HG03039 (cell line): ENCODE measurements around the gene NR4A3.
A peak's percentile ranks its signal among the peaks of the same experiment; 100 is the strongest.
"Not testable (repeated sequence)": the region's sequence is repeated elsewhere in the genome, so short reads cannot be mapped to it uniquely, and the experiment has no call there.

ENCODE experiments used
- ATAC-seq: cut with Tn5 transposase; IDR thresholded peaks from one replicate; pipeline ENCODE4 v1.9.1; 2021; ENCODE audit warnings: mild to moderate bottlenecking, moderate library complexity; ENCODE audit not compliant: unreplicated experiment

The NR4A3 gene

DNA sequence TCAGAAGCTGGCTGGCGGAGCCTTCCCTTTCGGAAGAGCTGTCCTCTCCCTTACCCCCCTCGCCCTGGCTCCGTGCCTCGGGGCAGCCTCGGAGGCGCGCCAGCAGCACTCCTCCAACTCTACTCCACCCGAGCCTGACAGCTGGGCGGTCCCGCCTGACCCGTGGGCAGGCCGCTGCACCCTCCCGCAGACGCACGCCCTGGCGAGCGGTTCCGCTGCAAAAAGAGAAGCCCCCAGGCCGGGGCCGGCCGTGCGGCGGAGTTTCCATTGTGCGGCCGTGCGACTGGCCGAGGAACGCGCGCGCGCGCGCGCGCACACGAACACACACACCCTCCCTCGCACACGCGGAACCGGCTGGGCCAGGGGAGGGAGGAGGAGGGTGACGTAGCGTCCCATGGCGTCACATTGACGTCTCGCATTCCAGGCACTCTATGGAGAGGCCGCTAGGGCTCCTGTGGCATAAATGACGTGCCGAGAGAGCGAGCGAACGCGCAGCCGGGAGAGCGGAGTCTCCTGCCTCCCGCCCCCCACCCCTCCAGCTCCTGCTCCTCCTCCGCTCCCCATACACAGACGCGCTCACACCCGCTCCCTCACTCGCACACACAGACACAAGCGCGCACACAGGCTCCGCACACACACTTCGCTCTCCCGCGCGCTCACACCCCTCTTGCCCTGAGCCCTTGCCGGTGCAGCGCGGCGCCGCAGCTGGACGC, at the start of gene NR4A3:
Gene NR4A3 (plus strand): TSS at position 490 of the 713 bp plus-strand sequence. CDS start 6,158 bp downstream, outside the sequence.
- ATAC-seq: peak; percentile 24

DNA sequence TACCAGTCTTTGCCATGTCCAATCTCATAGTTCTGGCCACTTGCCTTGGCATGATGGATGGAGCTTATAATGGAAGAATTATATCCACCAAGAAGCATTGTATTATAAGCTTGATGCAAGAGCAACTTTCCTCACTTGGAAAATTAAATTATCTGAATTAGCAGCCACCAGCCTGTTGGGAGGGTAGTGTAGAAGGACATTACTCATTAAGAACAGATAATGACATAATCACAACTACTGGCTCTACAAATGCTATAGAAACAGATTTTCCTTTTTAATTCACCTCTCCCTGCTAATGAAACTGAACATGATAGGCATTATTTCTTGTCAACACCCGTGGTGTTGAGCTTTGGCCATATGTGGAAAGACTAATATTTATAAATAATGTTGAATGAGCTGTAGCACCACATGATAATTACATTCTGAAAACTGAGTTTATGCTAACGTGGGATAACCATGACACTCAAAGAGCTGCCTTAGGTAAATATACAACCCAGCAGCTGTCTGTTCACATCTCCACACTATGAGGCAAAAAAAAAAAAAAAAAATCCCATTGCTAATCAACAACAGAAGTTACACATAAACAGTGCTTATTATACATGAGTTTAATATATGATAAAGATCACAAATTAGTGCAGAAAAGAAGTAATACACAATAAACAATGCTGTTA, 48.1 kb upstream of the NR4A3 start:
- no peak for ATAC-seq

DNA sequence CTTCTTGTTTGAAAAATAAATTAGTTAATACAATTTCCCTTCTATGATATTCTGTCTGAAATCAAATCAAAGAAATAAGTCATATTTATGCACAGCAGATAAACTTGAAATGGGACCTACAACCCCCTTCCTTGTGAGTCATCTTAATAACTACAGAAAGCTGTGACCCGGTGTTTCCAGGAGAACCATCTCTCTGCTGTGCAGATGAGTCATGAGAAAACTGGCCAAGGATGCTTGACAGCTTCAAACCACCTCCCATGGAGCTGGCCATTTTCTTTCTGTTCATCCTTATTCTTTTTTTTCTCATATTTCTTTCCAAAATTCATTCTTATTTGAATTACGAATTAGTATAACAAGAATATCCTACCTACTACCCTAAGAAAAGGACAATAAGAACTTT, 43.4 kb upstream of the NR4A3 start:
- no peak for ATAC-seq

DNA sequence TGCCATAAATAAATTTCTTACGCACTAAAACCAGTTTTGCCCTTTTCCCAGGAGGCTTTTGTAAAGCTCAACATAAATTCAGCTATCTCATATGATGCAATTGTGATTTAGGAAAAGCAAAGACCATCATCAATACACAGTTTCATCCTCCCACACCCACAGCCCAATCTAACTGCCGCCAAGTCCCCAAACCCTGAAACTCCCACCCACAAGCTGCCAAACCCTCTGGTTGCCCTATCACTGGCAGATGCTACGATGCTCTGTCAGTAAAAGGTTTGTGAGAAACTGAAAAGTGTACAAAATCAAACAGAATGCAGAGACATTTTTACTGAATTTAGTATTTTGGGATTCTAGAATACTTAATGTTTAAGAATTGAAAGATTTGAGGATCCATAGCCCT, 42.8 kb upstream of the NR4A3 start:
- no peak for ATAC-seq

DNA sequence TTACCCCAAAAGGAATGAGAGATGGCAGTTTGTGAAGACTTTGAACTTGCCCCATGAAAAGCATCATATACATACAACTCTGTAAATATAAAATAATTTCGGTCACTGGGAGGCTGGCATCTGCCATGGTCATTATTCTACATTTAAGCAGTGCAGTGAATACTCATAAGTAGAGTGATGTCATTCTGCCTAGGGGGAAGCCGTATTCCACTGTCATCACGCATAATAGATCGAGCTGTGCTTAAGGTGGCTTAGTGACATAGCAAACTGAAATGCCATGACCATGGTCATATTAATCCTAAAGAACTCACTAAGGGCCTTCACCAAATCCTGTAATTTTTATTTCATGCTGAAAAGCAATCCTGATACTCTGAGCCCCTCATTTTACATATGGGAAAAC, 42.4 kb upstream of the NR4A3 start:
- ATAC-seq: no peak

DNA sequence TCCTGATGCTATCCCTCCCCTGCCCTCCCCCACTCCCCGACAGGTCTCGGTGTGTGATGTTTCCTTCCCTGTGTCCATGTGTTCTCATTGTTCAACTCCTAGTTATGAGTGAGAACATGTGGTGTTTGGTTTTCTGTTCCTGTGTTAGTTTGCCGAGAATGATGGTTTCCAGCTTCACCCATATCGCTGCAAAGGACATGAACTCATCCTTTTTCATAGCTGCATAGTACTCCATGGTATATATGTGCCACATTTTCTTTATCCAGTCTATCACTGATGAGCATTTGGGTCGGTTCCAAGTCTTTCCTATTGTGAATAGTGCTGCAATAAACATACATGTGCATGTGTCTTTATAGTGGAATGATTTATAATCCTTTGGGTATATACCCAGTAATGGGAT, 39.3 kb upstream of the NR4A3 start:
- ATAC-seq: not testable (repeated sequence)

DNA sequence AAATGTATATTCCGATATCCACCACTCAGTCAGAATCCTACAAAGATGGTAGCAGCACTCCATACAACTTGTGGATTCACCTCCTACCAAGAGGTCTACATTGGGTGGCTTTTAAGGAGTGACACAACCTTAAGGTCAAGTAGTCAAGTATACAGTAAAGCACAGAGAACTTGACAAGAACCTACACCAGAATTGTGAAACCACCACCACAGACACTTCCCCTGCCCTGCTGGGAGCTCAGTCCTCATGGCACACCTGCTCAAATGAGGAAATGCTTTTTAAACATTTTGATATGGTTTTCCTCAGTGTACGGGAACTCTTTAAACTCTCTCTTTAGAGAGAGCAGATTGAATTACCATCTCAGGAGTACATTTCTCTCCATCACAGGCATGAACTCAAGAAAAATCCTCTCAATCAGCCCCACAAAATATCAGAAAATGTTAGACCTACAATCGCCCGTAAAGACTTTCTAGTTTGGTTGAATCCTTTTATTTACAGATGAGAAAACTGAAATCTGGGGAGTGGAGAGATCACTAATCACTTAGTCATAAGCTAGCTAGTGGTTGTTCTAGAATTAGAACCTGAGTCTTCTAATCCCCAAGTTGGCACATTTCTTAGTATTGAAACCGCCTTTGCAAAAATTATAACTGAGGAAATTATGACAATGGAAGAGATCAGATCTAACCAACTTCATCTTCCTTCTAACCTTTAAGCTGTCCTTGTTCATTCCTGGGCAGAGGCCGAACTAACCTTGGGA, 38.5 kb upstream of the NR4A3 start:
- ATAC-seq: no peak

DNA sequence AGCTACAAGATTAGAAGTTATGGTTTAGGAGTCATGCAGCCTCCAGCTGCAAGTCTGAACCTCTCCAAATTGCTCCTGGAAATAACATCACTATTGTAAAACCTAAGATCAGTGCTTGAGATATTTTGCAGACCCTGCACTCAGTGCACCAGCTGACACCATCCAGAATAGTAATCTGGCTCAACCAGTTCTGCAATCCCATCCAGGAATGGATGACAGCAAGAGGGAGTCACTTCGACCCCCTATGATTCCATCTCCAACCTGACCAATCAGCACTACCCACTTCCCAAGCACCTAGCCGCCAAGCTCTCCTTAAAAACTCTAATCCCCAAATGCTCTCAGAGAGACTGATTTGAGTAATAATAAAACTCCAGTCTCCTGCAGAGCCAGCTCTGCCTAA, 37.9 kb upstream of the NR4A3 start:
- ATAC-seq: no peak

DNA sequence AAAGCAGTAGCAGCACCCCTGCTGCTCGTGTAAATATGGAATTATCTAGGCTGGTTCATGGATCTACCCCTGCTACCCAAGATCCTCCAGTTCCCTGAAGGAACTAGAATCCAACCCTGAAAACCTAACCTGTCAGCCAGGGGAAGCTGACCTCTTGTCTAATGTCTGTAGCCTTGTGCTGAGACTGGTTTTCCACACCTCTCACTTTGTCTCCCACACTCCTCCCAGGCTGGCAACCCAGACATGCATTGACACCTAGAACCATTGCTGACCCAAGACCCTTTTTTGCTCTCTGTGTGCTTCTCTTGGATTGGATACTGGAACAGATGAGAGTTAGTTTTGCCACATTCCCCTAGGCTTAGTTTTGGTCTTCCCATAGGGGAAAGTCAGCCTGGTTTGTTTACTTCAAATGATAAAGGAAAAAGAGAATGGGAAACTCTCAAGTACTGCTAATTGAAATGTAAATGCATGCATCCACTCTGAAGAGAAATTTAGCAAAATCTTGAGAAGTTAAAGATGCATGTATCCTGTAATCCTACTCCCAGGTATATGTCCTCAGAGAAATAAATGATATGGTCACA, 36.6 kb upstream of the NR4A3 start:
- no peak for ATAC-seq

DNA sequence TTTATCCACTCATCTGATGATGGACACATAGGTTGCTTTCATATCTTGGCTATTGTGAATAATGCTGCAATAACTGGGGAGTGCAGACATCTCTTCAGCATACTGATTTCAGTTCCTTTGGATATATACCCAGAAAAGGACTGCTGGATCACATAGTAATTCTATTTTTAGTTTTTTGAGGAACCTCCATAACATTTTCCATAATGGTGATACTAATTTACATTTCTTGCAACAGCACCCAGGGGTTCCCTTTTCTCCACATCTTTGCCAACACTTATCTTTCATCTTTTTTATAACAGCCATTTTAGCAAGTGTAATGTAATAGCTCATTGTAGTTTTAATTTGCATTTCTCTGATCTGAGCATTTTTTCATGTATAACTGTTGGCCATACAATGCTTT, 34.1 kb upstream of the NR4A3 start:
- no peak for ATAC-seq

DNA sequence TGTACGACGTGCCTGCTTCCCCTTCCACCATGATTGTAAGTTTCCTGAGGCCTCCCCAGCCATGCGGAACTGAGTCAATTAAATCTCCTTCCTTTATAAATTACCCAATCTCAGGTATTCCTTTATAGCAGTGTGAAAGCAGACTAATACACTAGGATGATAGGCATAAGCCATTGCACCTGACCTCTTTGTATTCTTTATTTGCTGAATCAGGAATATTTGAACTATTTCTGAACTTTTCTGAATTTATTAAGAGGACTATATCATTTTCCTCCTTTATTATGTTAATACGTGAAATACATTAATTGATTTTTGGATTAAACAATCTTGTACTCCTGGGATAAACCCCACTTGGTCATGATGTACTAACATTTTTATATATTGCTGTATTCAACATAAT, 28.2 kb upstream of the NR4A3 start:
- no peak for ATAC-seq

DNA sequence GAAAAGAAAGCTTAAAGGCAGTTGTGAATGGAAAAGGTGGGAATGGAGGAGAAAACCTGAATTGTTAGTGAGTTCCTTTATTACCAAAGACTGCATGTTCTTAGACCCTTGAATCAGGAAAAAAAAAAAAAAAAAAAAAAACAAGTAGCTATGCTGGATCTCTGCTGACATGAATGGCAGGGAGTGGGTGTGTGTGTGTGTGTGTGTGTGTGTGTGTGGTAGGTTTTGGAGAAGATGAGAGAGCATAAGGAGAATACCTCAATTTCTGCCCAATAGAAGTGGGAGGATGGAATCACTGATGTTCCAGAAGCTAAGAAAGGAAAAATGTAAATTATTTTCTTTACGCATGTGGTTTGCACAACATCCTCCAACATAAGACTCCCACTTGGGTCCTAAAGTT, 25.5 kb upstream of the NR4A3 start:
- no peak for ATAC-seq

DNA sequence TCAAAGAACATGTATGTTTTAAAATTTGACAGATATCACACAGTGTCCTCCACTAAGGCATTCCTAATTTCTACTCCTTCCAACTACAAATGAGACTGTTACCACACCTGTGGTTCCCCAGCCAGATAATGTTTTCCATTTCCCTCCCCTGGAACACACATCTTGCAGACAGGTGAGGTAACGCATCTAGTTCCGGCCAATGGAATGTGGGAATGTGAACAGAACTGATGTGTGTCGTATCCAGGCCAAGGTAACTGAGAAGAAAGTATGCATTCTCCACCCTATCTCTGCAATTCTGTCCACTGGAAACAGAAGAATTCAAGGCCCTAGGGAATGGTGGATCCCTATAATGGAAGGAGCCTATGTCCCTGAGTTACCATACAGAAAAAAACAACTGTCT, 19.9 kb upstream of the NR4A3 start:
- ATAC-seq: no peak

DNA sequence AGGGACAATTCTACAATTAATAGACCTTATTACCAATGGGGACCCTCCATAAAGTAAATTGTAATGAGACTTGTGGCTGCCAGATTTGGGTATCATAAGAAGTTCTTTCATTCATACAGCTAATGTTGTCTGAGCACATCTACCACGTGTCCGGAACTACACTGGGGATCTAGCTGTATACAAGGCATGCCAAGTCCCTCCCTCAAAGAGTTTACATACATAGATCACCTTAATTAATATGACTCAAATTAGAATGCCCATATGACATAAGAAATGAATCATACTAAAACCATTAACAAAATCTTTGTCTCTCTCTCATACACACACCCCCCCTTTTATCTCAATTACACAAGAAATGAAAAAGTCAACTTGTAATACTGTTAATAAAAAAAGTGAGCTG, 18.0 kb upstream of the NR4A3 start:
- no peak for ATAC-seq

DNA sequence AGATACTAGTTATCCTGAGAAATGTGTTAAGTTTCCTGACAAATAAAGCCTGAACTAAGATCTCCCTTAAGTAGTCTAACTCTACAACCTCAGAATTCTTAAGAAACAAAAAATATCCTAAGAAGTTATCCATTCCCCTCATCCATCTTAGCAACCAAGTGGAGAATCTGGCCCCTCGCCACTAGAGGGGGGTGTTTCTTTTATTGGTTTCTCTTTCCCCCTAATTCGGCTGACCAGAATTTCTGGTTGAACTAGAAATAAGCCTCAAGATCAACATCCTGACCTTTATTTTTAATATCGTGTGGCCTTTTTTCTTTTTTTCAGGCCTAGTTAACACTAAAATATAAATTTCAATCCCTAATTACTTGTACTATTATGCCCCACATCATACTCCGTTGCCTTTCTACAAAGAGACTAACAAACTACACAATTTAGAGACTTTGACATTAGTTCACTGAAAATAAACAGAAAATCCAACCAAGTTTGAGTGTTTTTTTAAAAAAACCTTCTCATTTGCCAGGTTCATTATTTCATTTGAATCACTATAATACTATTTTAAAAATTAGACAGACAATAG, 14.3 kb upstream of the NR4A3 start:
- ATAC-seq: no peak

DNA sequence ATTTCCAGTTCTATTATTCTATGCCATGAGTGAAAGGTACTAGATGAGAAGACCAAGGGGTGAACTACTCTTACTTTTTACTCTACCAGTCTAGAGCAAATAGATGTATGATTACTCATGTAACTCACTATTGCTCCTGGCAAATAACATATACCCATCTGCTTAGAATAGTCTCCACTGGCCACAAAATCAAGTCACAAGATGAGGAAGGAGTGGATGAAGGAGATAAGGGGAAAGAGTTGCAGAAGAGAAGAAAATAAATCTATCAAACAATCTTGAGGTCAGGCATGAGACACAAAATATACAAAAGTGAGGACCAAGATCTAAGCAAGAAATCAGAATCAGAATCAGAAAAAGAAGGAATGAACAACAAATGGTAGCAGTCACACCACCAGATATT, 13.7 kb upstream of the NR4A3 start:
- ATAC-seq: no peak

DNA sequence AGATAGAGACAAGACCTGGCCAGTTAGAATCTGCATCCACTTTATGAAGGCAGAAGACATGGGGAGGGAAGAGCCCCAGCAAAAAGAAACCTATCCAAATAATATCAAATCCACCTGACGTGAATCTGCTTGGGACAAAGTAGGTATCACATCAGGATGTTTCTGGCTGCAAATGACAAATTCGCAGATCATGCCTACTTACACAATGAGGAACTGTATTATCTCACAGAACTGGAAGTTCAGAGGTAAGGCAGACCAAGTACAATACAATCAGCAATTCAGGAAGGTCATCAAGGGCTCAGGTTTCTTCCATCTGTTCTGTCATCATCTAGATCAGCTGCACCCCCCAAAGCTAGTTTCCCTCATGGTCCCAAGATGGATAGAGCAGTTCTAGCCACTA, 13.2 kb upstream of the NR4A3 start:
- ATAC-seq: no peak

DNA sequence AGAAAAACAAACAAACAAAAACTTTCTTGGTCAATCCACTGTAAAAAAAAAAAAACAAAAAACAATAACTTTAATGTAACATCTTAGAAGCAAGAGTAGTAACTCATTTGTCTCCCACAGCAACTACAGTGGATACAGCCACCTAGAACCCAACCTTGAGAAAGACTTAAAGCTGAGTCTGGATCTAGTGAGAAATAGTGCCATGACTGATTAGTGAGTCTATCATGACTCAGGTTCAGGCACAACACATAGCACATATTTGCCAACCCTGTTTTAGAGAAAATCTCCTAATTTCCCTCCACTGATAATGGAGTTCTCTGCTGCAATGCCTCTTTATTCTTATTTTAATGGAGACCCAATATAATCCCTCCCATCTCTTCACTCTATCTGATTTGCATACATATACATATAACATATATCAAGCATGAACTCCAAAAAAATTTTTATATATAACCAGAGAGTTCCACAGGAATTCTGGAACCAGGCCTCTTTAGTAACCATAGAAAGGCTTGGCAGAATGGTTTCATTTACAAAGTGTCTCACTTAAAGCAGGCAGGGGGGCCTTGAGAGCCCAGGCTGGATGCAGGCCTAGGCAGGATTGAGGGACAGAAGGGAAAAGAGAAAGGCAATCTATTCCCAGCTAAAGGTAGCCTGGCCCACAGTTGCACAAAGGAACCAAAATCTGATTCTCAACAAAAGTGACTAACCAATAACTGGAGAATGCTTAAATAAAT, 11.9 kb upstream of the NR4A3 start:
- no peak for ATAC-seq

DNA sequence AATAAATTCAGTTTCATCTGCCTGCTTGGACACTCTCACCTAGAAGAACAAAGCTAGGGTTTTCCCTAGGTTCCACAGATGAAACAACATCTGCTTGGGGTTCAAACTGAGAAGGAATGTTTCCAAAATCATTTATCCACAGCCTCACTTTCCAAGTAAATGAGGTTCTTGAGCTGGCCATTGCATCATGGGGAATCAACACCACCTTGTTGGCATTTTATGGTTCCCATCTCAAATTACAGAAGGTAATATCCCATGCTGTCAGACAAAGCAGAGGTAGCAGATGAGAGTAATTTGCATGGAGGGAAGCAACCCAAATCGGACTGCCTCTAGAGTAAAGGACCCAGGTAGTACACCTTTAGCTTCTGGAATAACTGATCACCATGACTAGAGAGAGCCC, 10.5 kb upstream of the NR4A3 start:
- no peak for ATAC-seq

DNA sequence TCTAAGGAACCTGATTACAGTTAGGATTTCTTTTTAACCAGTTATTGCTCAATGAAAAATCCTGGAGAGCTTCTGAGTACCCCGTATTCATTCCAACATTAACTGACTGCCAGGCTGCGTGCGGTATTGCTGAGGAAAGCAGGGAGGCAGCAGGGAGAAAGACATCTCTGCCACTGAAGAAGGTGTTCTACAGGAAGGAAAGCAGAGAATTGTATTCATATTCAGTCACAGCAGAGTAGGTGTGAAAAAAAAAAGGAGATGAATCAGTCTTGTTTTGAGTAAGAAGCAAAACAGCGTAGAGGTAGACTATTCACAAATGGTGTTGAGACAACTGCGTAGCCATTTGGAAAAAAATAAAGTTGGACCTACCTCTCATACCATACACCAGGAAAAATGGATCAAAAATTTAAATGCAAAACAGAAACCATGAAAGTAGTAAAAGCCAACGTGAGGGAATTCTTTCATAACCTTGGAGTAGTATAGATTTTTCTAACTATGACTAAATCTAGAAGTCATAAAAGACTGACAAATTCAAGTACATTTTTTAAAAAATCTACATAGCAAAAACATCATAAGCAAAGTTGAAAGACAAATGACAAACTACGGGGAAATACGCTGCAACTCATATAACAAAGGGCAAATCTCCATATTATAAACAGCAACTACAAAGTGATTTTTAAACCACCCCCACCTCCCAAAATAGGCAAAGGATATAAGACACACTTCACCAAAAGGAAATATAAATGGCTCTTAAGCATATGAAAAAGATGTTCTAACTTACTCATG, 9.9 kb upstream of the NR4A3 start:
- no peak for ATAC-seq
